ENCODE results near the gene BACH2.

BACH2 gene

DNA sequence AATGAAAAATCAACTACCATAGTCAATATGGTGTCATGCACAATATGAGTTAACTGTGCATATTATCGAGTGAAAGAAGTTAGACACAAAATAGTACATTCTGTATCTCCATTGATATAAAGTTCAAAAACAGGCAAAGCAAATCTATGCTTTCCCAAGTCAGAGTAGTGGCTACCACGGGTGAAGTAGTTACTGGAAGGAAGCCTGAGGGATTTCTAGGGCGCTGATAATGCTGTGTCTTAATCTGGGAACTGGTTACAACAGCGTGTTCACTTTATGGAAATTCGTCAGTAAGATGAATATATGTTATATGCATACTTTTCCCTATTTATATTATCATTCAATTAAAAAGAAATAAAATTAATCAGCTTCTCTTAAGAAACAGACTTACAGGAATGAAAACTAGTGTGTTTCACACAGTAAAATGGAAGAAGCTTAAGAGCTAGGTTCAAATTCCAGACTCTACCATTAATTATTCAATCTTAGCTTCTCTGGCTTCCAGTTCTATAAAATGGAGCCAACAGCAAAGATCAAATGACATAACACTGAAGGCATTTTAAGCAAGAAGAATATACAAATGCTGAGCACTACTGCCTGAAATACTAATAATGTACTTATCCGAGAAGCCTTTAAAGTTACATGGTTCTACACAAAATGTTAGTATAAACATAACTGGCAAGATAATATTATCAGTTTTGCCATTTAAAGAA, 19.2 kb downstream of the BACH2 start:
- Histone ChIP-seq H3K36me3 (ENCODE audit: insufficient read depth, low read length) (no peaks in the 10 kb centered on the region), H3K27me3 (ENCODE audit: insufficient read depth, low read length) (peaks cover 38% of the 10 kb centered on the region), H3K79me2 (ENCODE audit: control insufficient read depth, insufficient read depth, low read length, unreplicated experiment) (no peaks in the 10 kb centered on the region), H2AFZ (ENCODE audit: low read length, unreplicated experiment) (no peak overlapping the region), H3K4me1 (ENCODE audit: control insufficient read depth, insufficient read depth, low read length, unreplicated experiment) (no peaks in the 10 kb centered on the region), H3K4me3 (ENCODE audit: low read depth, low read length) (no peak overlapping the region), H3K27ac (ENCODE audit: low read depth, low read length) (no peak overlapping the region)

DNA sequence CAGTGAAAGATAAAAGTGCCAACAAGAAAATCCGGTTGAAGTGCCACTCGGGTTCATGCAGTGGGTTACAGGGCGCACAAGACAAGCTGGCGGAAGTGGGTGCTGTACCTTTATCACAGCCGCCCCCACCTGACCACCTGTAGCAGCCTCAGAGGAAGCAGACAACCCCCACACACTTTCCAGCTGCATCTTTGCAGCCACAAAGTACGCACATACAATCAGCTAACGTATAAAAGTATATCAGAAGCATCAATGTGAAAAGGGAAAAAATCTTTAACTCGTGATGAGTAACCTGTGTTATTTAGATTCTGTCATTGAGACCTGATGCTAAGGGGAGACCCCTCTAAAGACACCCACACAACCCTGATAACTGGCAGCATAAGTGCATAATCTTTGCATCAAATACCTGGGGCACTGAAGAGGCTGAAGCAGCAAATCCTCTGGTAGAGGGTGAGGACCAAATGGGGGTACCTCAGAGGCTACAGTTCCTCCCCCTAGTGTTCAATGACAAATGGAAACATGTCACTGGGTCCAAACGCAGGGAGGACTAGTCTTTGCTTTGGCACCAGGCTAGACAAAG, 22.1 kb downstream of the BACH2 start:
- Histone ChIP-seq H3K27ac (ENCODE audit: low read depth, low read length) (no peak overlapping the region), H3K27me3 (ENCODE audit: insufficient read depth, low read length) (peaks cover 37% of the 10 kb centered on the region), H3K4me1 (ENCODE audit: control insufficient read depth, insufficient read depth, low read length, unreplicated experiment) (no peaks in the 10 kb centered on the region), H2AFZ (ENCODE audit: low read length, unreplicated experiment) (no peak overlapping the region), H3K36me3 (ENCODE audit: insufficient read depth, low read length) (no peaks in the 10 kb centered on the region), H3K79me2 (ENCODE audit: control insufficient read depth, insufficient read depth, low read length, unreplicated experiment) (no peaks in the 10 kb centered on the region), H3K4me3 (ENCODE audit: low read depth, low read length) (no peak overlapping the region)

DNA sequence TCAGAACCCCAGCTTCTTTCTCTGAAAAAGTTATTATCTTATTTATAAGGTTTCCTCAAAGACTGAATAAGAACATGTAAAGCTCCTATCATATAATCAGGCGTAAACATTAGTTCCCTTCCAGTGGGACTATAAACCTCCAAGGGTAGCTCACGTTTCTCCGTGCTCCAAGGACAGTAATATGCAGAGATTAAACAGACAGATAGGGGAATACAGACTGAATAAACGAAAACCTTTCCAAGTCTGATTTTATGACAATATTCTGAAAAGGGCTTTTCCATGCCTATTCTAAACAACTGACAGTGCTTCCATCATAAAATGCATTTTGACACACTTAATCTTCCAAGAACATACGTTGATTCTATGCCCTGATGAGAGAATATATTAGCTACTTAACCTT, 22.8 kb downstream of the BACH2 start:
- H3K4me3 ChIP-seq (ENCODE audit: low read depth, low read length) = no peak overlapping the region
- H3K27me3 ChIP-seq (ENCODE audit: insufficient read depth, low read length) = peaks cover 44% of the 10 kb centered on the region
- H3K36me3 ChIP-seq (ENCODE audit: insufficient read depth, low read length) = no peaks in the 10 kb centered on the region
- no peaks in the 10 kb centered on the region for H3K79me2 ChIP-seq (ENCODE audit: control insufficient read depth, insufficient read depth, low read length, unreplicated experiment)
- no peak overlapping the region for H3K27ac ChIP-seq (ENCODE audit: low read depth, low read length)
- no peaks in the 10 kb centered on the region for H3K4me1 ChIP-seq (ENCODE audit: control insufficient read depth, insufficient read depth, low read length, unreplicated experiment)
- no peak overlapping the region for H2AFZ ChIP-seq (ENCODE audit: low read length, unreplicated experiment)

DNA sequence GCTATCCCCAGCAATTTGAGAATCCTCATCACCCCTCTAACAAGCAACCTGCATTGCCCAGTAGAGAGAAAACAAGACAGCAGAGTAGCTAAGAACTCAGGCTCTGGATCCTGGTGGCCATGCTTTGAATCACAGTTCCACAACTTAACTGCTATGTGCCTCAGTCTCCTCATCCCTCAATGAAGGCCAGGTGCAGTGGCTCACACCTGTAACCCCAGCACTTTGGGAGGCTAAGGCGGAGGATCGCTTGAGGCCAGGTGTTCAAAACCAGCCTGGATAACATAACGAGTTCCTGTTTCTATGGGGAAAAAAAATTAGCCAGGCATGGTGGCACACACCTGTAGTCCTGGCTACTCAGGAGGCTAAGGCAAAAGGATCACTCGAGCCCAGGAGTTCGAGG, 23.7 kb downstream of the BACH2 start:
- Histone ChIP-seq H3K4me3 (ENCODE audit: low read depth, low read length) (no peak overlapping the region), H3K36me3 (ENCODE audit: insufficient read depth, low read length) (no peaks in the 10 kb centered on the region), H3K4me1 (ENCODE audit: control insufficient read depth, insufficient read depth, low read length, unreplicated experiment) (no peaks in the 10 kb centered on the region), H3K27me3 (ENCODE audit: insufficient read depth, low read length) (peaks cover 47% of the 10 kb centered on the region), H3K27ac (ENCODE audit: low read depth, low read length) (no peak overlapping the region), H3K79me2 (ENCODE audit: control insufficient read depth, insufficient read depth, low read length, unreplicated experiment) (no peaks in the 10 kb centered on the region), H2AFZ (ENCODE audit: low read length, unreplicated experiment) (no peak overlapping the region)

DNA sequence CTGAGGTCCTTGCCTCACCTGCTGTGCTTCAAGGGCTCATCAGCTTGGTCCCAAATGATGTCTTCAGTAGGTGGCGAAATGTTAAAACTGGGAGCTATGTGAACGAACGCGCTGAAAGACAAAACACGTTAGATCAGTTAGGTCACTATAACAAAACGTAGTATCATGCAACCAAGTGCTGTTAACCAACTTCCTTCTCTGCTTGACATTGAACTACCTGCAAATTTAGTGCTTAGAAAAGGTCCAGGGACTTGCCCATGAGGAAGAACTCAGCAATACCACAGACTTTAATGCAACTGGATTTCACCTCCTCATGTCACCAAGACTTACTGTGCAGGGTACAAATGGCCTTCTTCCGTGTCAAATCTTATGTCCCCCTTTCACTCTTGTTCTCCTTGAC, 24.8 kb downstream of the BACH2 start:
- no peaks in the 10 kb centered on the region for H3K79me2 ChIP-seq (ENCODE audit: control insufficient read depth, insufficient read depth, low read length, unreplicated experiment)
- H3K27me3 ChIP-seq (ENCODE audit: insufficient read depth, low read length) = peaks cover 47% of the 10 kb centered on the region
- H3K27ac ChIP-seq (ENCODE audit: low read depth, low read length) = no peak overlapping the region
- no peaks in the 10 kb centered on the region for H3K4me1 ChIP-seq (ENCODE audit: control insufficient read depth, insufficient read depth, low read length, unreplicated experiment)
- no peak overlapping the region for H3K4me3 ChIP-seq (ENCODE audit: low read depth, low read length)
- no peaks in the 10 kb centered on the region for H3K36me3 ChIP-seq (ENCODE audit: insufficient read depth, low read length)
- no peak overlapping the region for H2AFZ ChIP-seq (ENCODE audit: low read length, unreplicated experiment)

DNA sequence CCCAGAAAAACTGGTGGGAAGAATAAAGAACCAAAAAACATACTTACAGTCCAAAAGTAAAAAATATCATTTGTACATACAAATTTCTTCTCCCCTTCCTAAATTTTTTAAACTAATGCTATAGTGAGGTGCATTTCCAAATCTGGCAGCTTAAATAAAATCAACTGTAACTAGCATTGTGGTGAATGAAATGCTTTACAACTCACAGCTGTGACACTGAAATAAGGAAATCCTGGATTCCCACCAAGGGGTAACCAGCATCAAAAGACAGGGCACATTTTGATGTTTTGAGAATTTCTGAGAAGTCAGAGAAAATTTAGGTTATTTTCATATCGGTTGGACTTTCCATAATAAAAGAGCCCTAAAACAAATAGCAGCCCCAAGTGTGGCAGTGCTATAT, 27.3 kb downstream of the BACH2 start:
- Histone ChIP-seq H3K36me3 (ENCODE audit: insufficient read depth, low read length) (no peaks in the 10 kb centered on the region), H3K27ac (ENCODE audit: low read depth, low read length) (no peak overlapping the region), H3K4me1 (ENCODE audit: control insufficient read depth, insufficient read depth, low read length, unreplicated experiment) (no peaks in the 10 kb centered on the region), H2AFZ (ENCODE audit: low read length, unreplicated experiment) (no peak overlapping the region), H3K27me3 (ENCODE audit: insufficient read depth, low read length) (peaks cover 49% of the 10 kb centered on the region), H3K4me3 (ENCODE audit: low read depth, low read length) (no peak overlapping the region), H3K79me2 (ENCODE audit: control insufficient read depth, insufficient read depth, low read length, unreplicated experiment) (no peaks in the 10 kb centered on the region)

DNA sequence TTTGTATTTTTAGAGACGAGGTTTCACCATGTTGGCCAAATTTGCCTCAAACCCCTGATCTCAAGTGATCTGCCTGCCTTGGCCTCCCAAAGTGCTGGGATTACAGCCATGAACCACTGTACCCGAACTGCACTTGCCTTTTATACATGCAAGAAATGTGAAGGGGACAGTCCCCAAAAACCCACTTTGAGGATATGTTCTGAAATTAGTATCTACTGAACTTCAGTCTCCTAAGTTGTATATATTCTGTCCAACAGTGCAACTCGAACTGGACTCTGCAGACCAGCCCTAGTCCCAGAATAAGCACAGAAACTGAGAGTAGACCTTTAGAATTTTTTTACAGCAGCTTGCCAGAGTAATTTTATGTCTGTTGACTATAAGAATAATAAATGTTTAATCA, 28.5 kb downstream of the BACH2 start:
- H3K79me2 ChIP-seq (ENCODE audit: control insufficient read depth, insufficient read depth, low read length, unreplicated experiment) = no peaks in the 10 kb centered on the region
- no peaks in the 10 kb centered on the region for H3K4me1 ChIP-seq (ENCODE audit: control insufficient read depth, insufficient read depth, low read length, unreplicated experiment)

DNA sequence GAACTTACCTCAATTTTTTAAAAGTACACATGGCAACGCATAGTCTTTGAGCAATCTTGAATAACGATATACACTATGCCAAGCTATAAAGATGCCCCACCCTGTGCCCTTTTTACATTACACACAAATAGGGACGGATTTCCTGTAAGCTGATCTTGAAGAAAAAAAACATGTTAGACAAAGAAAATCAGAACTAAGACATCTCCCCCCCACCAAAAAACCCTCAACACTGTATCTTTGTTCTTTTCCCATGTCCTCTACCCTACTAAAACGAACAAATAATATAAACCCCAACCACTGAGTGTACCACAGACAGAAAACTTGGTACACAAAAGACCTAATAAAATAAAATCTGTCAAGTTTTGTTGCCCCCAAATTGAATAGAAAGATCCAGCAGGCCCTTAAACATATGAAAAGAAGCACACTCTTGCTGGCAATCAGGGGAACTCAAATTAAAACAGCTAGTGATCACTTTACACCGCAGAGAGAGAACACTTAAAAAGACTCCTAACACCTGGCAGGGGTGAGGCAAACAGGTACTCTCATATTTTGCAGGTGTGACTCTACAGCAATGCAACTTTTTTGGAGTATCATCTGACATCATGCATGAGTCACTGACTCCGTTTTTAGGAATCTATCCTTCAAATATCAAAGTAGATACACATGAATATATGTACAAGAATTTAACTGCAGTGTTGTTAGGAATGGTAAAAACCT, 29.6 kb downstream of the BACH2 start:
- Histone ChIP-seq H3K36me3 (ENCODE audit: insufficient read depth, low read length) (no peaks in the 10 kb centered on the region), H3K79me2 (ENCODE audit: control insufficient read depth, insufficient read depth, low read length, unreplicated experiment) (no peaks in the 10 kb centered on the region), H3K4me3 (ENCODE audit: low read depth, low read length) (no peak overlapping the region), H2AFZ (ENCODE audit: low read length, unreplicated experiment) (no peak overlapping the region), H3K27me3 (ENCODE audit: insufficient read depth, low read length) (peaks cover 40% of the 10 kb centered on the region), H3K27ac (ENCODE audit: low read depth, low read length) (no peak overlapping the region), H3K4me1 (ENCODE audit: control insufficient read depth, insufficient read depth, low read length, unreplicated experiment) (no peaks in the 10 kb centered on the region)

More for the DNA sequence above, 28.5 kb downstream of the BACH2 start:
- Histone ChIP-seq H2AFZ (ENCODE audit: low read length, unreplicated experiment) (no peak overlapping the region), H3K36me3 (ENCODE audit: insufficient read depth, low read length) (no peaks in the 10 kb centered on the region), H3K4me3 (ENCODE audit: low read depth, low read length) (no peak overlapping the region), H3K27ac (ENCODE audit: low read depth, low read length) (no peak overlapping the region), H3K27me3 (ENCODE audit: insufficient read depth, low read length) (peaks cover 51% of the 10 kb centered on the region)

DNA sequence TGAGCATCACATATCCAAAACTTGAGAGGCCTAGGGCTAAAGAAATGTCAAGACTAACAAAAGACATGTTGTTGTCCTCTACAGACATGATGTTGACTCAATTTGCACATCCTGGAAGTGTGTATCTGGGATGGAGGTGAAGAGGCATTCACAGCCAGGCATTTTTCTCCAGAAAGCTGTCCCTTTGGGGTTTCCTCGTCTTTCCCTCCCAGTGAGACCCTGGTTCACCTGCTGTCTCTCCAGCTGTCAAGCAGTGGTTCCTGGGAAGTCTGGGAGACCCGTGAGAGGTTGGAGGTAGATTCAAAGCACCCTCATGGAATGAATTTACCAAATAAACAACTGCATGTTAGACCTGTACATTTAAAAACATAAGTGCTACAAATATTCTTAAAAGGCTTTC, 32.1 kb downstream of the BACH2 start:
- no peaks in the 10 kb centered on the region for H3K36me3 ChIP-seq (ENCODE audit: insufficient read depth, low read length)
- peaks cover 34% of the 10 kb centered on the region for H3K27me3 ChIP-seq (ENCODE audit: insufficient read depth, low read length)
- H3K4me1 ChIP-seq (ENCODE audit: control insufficient read depth, insufficient read depth, low read length, unreplicated experiment) = no peaks in the 10 kb centered on the region
- H2AFZ ChIP-seq (ENCODE audit: low read length, unreplicated experiment) = no peak overlapping the region
- no peak overlapping the region for H3K4me3 ChIP-seq (ENCODE audit: low read depth, low read length)
- no peaks in the 10 kb centered on the region for H3K79me2 ChIP-seq (ENCODE audit: control insufficient read depth, insufficient read depth, low read length, unreplicated experiment)
- no peak overlapping the region for H3K27ac ChIP-seq (ENCODE audit: low read depth, low read length)

DNA sequence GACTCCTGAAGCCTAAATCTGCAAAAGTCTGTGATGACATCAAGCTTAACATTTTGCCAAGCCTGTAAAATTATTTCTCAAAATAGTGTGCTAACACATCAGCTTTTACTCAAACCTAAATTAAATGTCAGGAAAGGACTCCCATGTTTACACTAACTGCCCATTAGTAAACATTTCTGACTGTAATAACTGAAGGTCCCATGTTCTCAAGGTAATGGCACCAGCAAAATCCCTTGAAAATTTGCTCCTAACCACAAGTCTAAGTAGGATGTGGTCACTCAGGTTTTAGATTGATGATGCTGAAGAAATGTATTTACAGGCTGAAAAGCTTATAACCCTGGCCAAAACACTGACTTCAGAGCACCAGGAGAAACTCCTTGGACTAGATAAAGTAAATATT, 33.0 kb downstream of the BACH2 start:
- H3K27me3 ChIP-seq (ENCODE audit: insufficient read depth, low read length) = peaks cover 25% of the 10 kb centered on the region
- H3K4me3 ChIP-seq (ENCODE audit: low read depth, low read length) = no peak overlapping the region
- H3K36me3 ChIP-seq (ENCODE audit: insufficient read depth, low read length) = no peaks in the 10 kb centered on the region
- H3K79me2 ChIP-seq (ENCODE audit: control insufficient read depth, insufficient read depth, low read length, unreplicated experiment) = no peaks in the 10 kb centered on the region
- H3K27ac ChIP-seq (ENCODE audit: low read depth, low read length) = no peak overlapping the region
- H2AFZ ChIP-seq (ENCODE audit: low read length, unreplicated experiment) = no peak overlapping the region
- H3K4me1 ChIP-seq (ENCODE audit: control insufficient read depth, insufficient read depth, low read length, unreplicated experiment) = no peaks in the 10 kb centered on the region

DNA sequence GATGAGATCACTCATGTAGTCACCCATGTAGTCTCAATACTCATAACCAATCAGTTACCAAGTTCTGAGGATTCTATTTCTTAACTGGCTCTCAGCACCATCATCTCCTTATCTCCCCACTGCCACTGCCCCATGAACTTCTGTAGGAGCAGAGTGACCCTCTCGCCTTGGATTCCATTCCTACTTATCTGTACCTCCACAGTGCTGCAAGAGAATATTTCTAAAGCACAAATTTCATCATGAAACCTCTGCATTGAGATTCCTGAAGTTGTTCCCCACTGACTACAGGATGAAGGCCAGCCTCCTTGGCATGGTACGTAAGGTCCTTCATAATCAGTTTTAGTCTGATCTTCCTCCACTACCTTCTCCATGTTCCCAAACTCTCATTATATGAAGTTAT, 34.8 kb downstream of the BACH2 start:
- Histone ChIP-seq H3K4me3 (ENCODE audit: low read depth, low read length) (no peak overlapping the region), H3K79me2 (ENCODE audit: control insufficient read depth, insufficient read depth, low read length, unreplicated experiment) (no peaks in the 10 kb centered on the region), H3K27me3 (ENCODE audit: insufficient read depth, low read length) (peaks cover 14% of the 10 kb centered on the region), H3K36me3 (ENCODE audit: insufficient read depth, low read length) (no peaks in the 10 kb centered on the region), H2AFZ (ENCODE audit: low read length, unreplicated experiment) (no peak overlapping the region), H3K27ac (ENCODE audit: low read depth, low read length) (no peak overlapping the region), H3K4me1 (ENCODE audit: control insufficient read depth, insufficient read depth, low read length, unreplicated experiment) (peaks cover 1% of the 10 kb centered on the region)
